ENCODE data around the gene PCDHGB5. TPM values are rescaled to one million over a fixed set of nuclear protein-coding genes. Genes with fewer than 3 reads are reported as not detected.
"Not testable (repeated sequence)": the region's sequence is repeated elsewhere in the genome, so short reads cannot be mapped to it uniquely, and the experiment has no call there.

PCDHGB5 gene
- total RNA-seq, 1 experiment from 2014 or later, result 12.4 TPM

GRCh38 chr5:141388661-141389060 is 9.1 kb upstream of the PCDHGB5 start:
- no peak for DNase-seq
- CTCF ChIA-PET, result no interaction called here
- no TSS peak for BruUV-seq (replicated peaks)
- no peaks in the 10 kb centered on the region for H3K27me3 Mint-ChIP-seq (ENCODE audit: unreplicated experiment)
- no peak for TF ChIP-seq CTCF (IDR thresholded peaks at IDR 0.05; ENCODE audit: unreplicated experiment)
- H3K9me3 Mint-ChIP-seq (ENCODE audit: low read depth, unreplicated experiment), result peaks cover 13% of the 10 kb centered on the region
- H3K4me3 Mint-ChIP-seq (ENCODE audit: low read depth, unreplicated experiment), result no peak overlapping the region
- intact Hi-C loops (cut with micrococcal nuclease; ENCODE audit: unreplicated experiment), result no loop called here
- H3K27ac Mint-ChIP-seq (ENCODE audit: unreplicated experiment), result no peak overlapping the region
- no peaks in the 10 kb centered on the region for H3K4me1 Mint-ChIP-seq (ENCODE audit: low read depth, unreplicated experiment)
- H3K36me3 Mint-ChIP-seq (ENCODE audit: insufficient read depth, unreplicated experiment), result peaks cover 9% of the 10 kb centered on the region

GRCh38 chr5:141389153-141390042 is 8.3 kb upstream of the PCDHGB5 start:
- no peak overlapping the region for H3K4me3 Mint-ChIP-seq (ENCODE audit: low read depth, unreplicated experiment)
- CTCF ChIA-PET, result no interaction called here

GRCh38 chr5:141392429-141393198 is 5.1 kb upstream of the PCDHGB5 start, which contains the start of gene PCDHGA8:
Gene PCDHGA8, plus strand, starts transcription at chr5:141392633. Its CDS starts 181 bp downstream, at chr5:141392814.
- H3K36me3 Mint-ChIP-seq (ENCODE audit: insufficient read depth, unreplicated experiment), result peaks cover 9% of the 10 kb centered on the region
- TF ChIP-seq CTCF (IDR thresholded peaks at IDR 0.05; ENCODE audit: unreplicated experiment), result no peak
- no TSS peak for BruUV-seq (replicated peaks)
- no peak for DNase-seq
- no peak within 1 kb of the TSS for H3K4me3 Mint-ChIP-seq (ENCODE audit: low read depth, unreplicated experiment)
- H3K4me1 Mint-ChIP-seq (ENCODE audit: low read depth, unreplicated experiment), result no peaks in the 10 kb centered on the region
- CTCF ChIA-PET, result no interaction called here
- H3K27ac Mint-ChIP-seq (ENCODE audit: unreplicated experiment), result no peak within 1 kb of the TSS
- no peaks in the 10 kb centered on the region for H3K27me3 Mint-ChIP-seq (ENCODE audit: unreplicated experiment)
- peaks cover 20% of the 10 kb centered on the region for H3K9me3 Mint-ChIP-seq (ENCODE audit: low read depth, unreplicated experiment)
- intact Hi-C loops (cut with micrococcal nuclease; ENCODE audit: unreplicated experiment), result no loop called here

More at GRCh38 chr5:141389153-141390042, 8.3 kb upstream of the PCDHGB5 start:
- no peak overlapping the region for H3K27ac Mint-ChIP-seq (ENCODE audit: unreplicated experiment)
- no peaks in the 10 kb centered on the region for H3K4me1 Mint-ChIP-seq (ENCODE audit: low read depth, unreplicated experiment)
- H3K27me3 Mint-ChIP-seq (ENCODE audit: unreplicated experiment), result no peaks in the 10 kb centered on the region
- no TSS peak for BruUV-seq (replicated peaks)
- intact Hi-C loops (cut with micrococcal nuclease; ENCODE audit: unreplicated experiment), result no loop called here
- peaks cover 9% of the 10 kb centered on the region for H3K36me3 Mint-ChIP-seq (ENCODE audit: insufficient read depth, unreplicated experiment)
- no peak for DNase-seq
- no peak for TF ChIP-seq CTCF (IDR thresholded peaks at IDR 0.05; ENCODE audit: unreplicated experiment)
- peaks cover 17% of the 10 kb centered on the region for H3K9me3 Mint-ChIP-seq (ENCODE audit: low read depth, unreplicated experiment)

- CTCF ChIA-PET, result no interaction called here
- no peak overlapping the region for H3K4me3 Mint-ChIP-seq (ENCODE audit: low read depth, unreplicated experiment)
- no peak for TF ChIP-seq CTCF (IDR thresholded peaks at IDR 0.05; ENCODE audit: unreplicated experiment)
- intact Hi-C loops (cut with micrococcal nuclease; ENCODE audit: unreplicated experiment), result no loop called here
- BruUV-seq (replicated peaks), result no TSS peak
- DNase-seq, result no peak
- H3K4me1 Mint-ChIP-seq (ENCODE audit: low read depth, unreplicated experiment), result no peaks in the 10 kb centered on the region
- no peaks in the 10 kb centered on the region for H3K27me3 Mint-ChIP-seq (ENCODE audit: unreplicated experiment)
- H3K36me3 Mint-ChIP-seq (ENCODE audit: insufficient read depth, unreplicated experiment), result peaks cover 9% of the 10 kb centered on the region
- no peak overlapping the region for H3K27ac Mint-ChIP-seq (ENCODE audit: unreplicated experiment)
- H3K9me3 Mint-ChIP-seq (ENCODE audit: low read depth, unreplicated experiment), result peaks cover 20% of the 10 kb centered on the region
Observed at GRCh38 chr5:141393267-141393666, 4.5 kb upstream of the PCDHGB5 start.

GRCh38 chr5:141394401-141395187 is 3.2 kb upstream of the PCDHGB5 start:
- DNase-seq; BruUV-seq (replicated peaks); H3K27ac Mint-ChIP-seq (ENCODE audit: unreplicated experiment); H3K4me3 Mint-ChIP-seq (ENCODE audit: low read depth, unreplicated experiment); H3K4me1 Mint-ChIP-seq (ENCODE audit: low read depth, unreplicated experiment); CTCF ChIA-PET; H3K27me3 Mint-ChIP-seq (ENCODE audit: unreplicated experiment); intact Hi-C loops (cut with micrococcal nuclease; ENCODE audit: unreplicated experiment): not testable (repeated sequence)
- H3K9me3 Mint-ChIP-seq (ENCODE audit: low read depth, unreplicated experiment), result peaks cover 13% of the 10 kb centered on the region
- H3K36me3 Mint-ChIP-seq (ENCODE audit: insufficient read depth, unreplicated experiment), result peaks cover 13% of the 10 kb centered on the region
